ENCODE measurements around the gene LYRM4.

Gene LYRM4

GRCh38 chr6:5086294-5086890 lies 174.4 kb downstream of the LYRM4 start:
- no peak for TF ChIP-seq REST (IDR thresholded peaks at IDR 0.05; ENCODE audit: insufficient read depth in 1 of 2, low read depth in 2 of 2, low read length in 2 of 2)
- no peak for TF ChIP-seq FOXP2 (optimal IDR thresholded peaks at IDR 0.05; ENCODE audit: borderline replicate concordance, extremely low read depth, extremely low read length, insufficient read depth)
- TF ChIP-seq POLR2AphosphoS5 (IDR thresholded peaks at IDR 0.05; ENCODE audit: low read depth, low read length) = no peak
- TF ChIP-seq SIN3A (IDR thresholded peaks at IDR 0.05; ENCODE audit: borderline replicate concordance, insufficient read depth, low read length) = no peak
- TF ChIP-seq TAF1 (IDR thresholded peaks at IDR 0.05; ENCODE audit: borderline replicate concordance, insufficient read depth, low read length) = no peak

GRCh38 chr6:5085648-5086293 lies 175.0 kb downstream of the LYRM4 start:
- TF ChIP-seq REST (IDR thresholded peaks at IDR 0.05; ENCODE audit: insufficient read depth in 1 of 2, low read depth in 2 of 2, low read length in 2 of 2) = no peak
- TF ChIP-seq POLR2AphosphoS5 (IDR thresholded peaks at IDR 0.05; ENCODE audit: low read depth, low read length) = no peak
- TF ChIP-seq FOXP2 (optimal IDR thresholded peaks at IDR 0.05; ENCODE audit: borderline replicate concordance, extremely low read depth, extremely low read length, insufficient read depth) = no peak
- no peak for TF ChIP-seq TAF1 (IDR thresholded peaks at IDR 0.05; ENCODE audit: borderline replicate concordance, insufficient read depth, low read length)
- no peak for TF ChIP-seq SIN3A (IDR thresholded peaks at IDR 0.05; ENCODE audit: borderline replicate concordance, insufficient read depth, low read length)

GRCh38 chr6:5084781-5085647 lies 175.7 kb downstream of the LYRM4 start, which contains the start of gene PPP1R3G:
Gene PPP1R3G (plus strand): TSS chr6:5085341. CDS start chr6:5085486, 145 bp downstream.
- TF ChIP-seq POLR2AphosphoS5 (IDR thresholded peaks at IDR 0.05; ENCODE audit: low read depth, low read length) (no peak), FOXP2 (optimal IDR thresholded peaks at IDR 0.05; ENCODE audit: borderline replicate concordance, extremely low read depth, extremely low read length, insufficient read depth) (no peak), TAF1 (IDR thresholded peaks at IDR 0.05; ENCODE audit: borderline replicate concordance, insufficient read depth, low read length) (no peak), SIN3A (IDR thresholded peaks at IDR 0.05; ENCODE audit: borderline replicate concordance, insufficient read depth, low read length) (no peak), REST (IDR thresholded peaks at IDR 0.05; ENCODE audit: insufficient read depth in 1 of 2, low read depth in 2 of 2, low read length in 2 of 2) (no peak)

GRCh38 chr6:5084360-5084780 lies 176.4 kb downstream of the LYRM4 start:
- TF ChIP-seq SIN3A (IDR thresholded peaks at IDR 0.05; ENCODE audit: borderline replicate concordance, insufficient read depth, low read length) (no peak), POLR2AphosphoS5 (IDR thresholded peaks at IDR 0.05; ENCODE audit: low read depth, low read length) (no peak), TAF1 (IDR thresholded peaks at IDR 0.05; ENCODE audit: borderline replicate concordance, insufficient read depth, low read length) (no peak), REST (IDR thresholded peaks at IDR 0.05; ENCODE audit: insufficient read depth in 1 of 2, low read depth in 2 of 2, low read length in 2 of 2) (no peak), FOXP2 (optimal IDR thresholded peaks at IDR 0.05; ENCODE audit: borderline replicate concordance, extremely low read depth, extremely low read length, insufficient read depth) (no peak)
